Spleen (tissue), 7 donors: ENCODE measurements around the gene RUFY3.
"Not testable (repeated sequence)": the region's sequence is repeated elsewhere in the genome, so short reads cannot be mapped to it uniquely, and the experiment has no call there.

Experiments used
- CTCF ChIP-seq, 11 experiments: fragments of 200-600 bp in 7 of 11; fragments of 450-650 bp in 4 of 11; sonication (generic) in 4 of 11; IDR thresholded peaks in 8 of 11; conservative IDR thresholded peaks in 3 of 11; 1 replicate in 7 of 11; 2 replicates in 4 of 11; pipeline versions ENCODE4 v1.4.0 to v1.8.0; 2016 to 2021; ENCODE audit warnings: antibody characterized with exemption in 11 of 11, inconsistent platforms in 4 of 11, mild to moderate bottlenecking in 1 of 11
- POLR2A ChIP-seq, 3 donors: fragments of 450-650 bp; IDR thresholded peaks; one replicate each; pipeline ENCODE4 v1.5.1; 2017; ENCODE audit warnings: antibody characterized with exemption in 3 of 3, mild to moderate bottlenecking in 1 of 3
- POLR2AphosphoS5 ChIP-seq, 3 donors: sonication (generic); formaldehyde crosslinking; IDR thresholded peaks; one replicate each; pipeline ENCODE4 v1.5.1; 2017; ENCODE audit warnings: antibody characterized with exemption in 3 of 3
- donor health status: DM: no; HTN: no; CAD: no; lungs with moderate emphysema.
- donor health status: DM: no; HTN: no; CAD: no.
- donor health status: DM: no; HTN: no; CAD: no.

- TF ChIP-seq POLR2AphosphoS5 (IDR thresholded peaks at IDR 0.05); CTCF (IDR thresholded peaks at IDR 0.05 in 8 of 11, conservative IDR thresholded peaks at IDR 0.05 in 3 of 11); POLR2A (IDR thresholded peaks at IDR 0.05): not testable (repeated sequence)
Measured at GRCh38 chr4:70840137-70840536, 118.4 kb downstream of the RUFY3 start.
